ENCODE measurements around the gene DYNLRB2.

DNA sequence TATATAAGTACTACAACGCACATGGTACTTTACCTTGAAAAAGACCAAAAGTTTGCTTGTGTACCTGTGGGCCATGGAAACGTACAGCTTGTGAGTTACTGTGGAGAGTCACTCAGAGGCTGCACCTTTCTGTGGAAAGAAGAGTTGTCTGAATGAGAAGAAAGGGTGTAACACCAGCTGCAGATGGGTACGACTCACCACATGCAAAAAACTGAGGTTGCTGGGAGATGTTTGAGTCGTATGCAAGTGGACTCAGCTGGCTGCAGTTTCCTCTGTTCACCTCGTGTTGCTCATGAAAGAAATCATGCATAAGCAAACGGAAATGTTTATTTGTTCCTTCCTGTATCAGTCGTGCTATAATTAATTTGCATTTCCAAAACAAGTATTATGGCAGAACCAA is 22.4 kb upstream of the DYNLRB2 start:
- TF ChIP-seq, protein P1, sequence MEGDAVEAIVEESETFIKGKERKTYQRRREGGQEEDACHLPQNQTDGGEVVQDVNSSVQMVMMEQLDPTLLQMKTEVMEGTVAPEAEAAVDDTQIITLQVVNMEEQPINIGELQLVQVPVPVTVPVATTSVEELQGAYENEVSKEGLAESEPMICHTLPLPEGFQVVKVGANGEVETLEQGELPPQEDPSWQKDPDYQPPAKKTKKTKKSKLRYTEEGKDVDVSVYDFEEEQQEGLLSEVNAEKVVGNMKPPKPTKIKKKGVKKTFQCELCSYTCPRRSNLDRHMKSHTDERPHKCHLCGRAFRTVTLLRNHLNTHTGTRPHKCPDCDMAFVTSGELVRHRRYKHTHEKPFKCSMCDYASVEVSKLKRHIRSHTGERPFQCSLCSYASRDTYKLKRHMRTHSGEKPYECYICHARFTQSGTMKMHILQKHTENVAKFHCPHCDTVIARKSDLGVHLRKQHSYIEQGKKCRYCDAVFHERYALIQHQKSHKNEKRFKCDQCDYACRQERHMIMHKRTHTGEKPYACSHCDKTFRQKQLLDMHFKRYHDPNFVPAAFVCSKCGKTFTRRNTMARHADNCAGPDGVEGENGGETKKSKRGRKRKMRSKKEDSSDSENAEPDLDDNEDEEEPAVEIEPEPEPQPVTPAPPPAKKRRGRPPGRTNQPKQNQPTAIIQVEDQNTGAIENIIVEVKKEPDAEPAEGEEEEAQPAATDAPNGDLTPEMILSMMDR (conservative IDR thresholded peaks at IDR 0.05; ENCODE audit: low read depth in 2 of 2) = no peak
- TF ChIP-seq EZH2 (IDR thresholded peaks at IDR 0.05; ENCODE audit: low read depth, unreplicated experiment) (no peak), POLR2AphosphoS5 (IDR thresholded peaks at IDR 0.05; ENCODE audit: low read depth) (no peak), ZNF114 (CRISPR knock-in tag; IDR thresholded peaks at IDR 0.05) (no peak), EZH2phosphoT487 (IDR thresholded peaks at IDR 0.05; ENCODE audit: unreplicated experiment) (no peak)
- TF ChIP-seq, protein P2, sequence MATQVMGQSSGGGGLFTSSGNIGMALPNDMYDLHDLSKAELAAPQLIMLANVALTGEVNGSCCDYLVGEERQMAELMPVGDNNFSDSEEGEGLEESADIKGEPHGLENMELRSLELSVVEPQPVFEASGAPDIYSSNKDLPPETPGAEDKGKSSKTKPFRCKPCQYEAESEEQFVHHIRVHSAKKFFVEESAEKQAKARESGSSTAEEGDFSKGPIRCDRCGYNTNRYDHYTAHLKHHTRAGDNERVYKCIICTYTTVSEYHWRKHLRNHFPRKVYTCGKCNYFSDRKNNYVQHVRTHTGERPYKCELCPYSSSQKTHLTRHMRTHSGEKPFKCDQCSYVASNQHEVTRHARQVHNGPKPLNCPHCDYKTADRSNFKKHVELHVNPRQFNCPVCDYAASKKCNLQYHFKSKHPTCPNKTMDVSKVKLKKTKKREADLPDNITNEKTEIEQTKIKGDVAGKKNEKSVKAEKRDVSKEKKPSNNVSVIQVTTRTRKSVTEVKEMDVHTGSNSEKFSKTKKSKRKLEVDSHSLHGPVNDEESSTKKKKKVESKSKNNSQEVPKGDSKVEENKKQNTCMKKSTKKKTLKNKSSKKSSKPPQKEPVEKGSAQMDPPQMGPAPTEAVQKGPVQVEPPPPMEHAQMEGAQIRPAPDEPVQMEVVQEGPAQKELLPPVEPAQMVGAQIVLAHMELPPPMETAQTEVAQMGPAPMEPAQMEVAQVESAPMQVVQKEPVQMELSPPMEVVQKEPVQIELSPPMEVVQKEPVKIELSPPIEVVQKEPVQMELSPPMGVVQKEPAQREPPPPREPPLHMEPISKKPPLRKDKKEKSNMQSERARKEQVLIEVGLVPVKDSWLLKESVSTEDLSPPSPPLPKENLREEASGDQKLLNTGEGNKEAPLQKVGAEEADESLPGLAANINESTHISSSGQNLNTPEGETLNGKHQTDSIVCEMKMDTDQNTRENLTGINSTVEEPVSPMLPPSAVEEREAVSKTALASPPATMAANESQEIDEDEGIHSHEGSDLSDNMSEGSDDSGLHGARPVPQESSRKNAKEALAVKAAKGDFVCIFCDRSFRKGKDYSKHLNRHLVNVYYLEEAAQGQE (IDR thresholded peaks at IDR 0.05; ENCODE audit: unreplicated experiment) = no peak
- TF ChIP-seq, protein P3, sequence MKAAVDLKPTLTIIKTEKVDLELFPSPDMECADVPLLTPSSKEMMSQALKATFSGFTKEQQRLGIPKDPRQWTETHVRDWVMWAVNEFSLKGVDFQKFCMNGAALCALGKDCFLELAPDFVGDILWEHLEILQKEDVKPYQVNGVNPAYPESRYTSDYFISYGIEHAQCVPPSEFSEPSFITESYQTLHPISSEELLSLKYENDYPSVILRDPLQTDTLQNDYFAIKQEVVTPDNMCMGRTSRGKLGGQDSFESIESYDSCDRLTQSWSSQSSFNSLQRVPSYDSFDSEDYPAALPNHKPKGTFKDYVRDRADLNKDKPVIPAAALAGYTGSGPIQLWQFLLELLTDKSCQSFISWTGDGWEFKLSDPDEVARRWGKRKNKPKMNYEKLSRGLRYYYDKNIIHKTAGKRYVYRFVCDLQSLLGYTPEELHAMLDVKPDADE (IDR thresholded peaks at IDR 0.05) = no peak
